ENCODE measurements around the gene ANP32E.

The ANP32E gene

DNA sequence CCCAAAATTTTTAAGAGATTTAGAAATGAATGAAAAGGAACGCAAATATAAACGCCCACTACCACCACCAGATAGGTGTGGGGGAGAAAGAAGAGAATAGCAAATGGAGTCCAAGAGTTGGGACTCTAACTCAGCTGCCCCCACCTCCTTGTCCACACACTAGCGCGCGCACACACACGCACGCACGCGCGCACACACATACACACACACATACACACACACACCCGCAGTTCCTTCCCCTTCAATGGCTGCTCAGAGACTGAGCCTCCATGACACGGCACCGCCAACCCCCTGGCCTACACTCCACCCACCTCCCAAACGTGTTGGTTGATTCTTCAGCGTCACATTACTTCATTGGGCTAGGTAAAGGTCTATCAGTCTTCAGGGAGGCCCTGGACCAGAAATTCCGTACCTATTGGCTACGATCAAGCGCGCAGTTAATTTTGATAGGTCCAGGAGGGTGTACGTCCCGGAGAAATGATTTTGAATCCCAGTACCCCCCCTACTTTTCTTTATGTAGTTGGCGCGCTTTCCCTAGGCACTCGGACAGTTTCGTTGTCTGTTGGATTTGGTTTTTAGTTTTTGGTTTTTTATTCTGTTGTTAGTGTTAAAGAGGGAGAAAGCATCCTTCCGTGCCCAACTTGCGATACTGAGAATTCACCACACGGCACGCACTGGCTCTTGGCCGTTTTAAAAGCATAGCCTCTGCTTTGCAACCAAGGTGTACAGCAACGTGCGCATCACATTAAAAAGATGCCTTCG is at the start of gene ANP32E:
Gene ANP32E, minus strand, starts transcription at position 261 of the 762 bp plus-strand sequence. CDS start 326 bp downstream, outside the sequence.
- peak; percentile 99 for DNase-seq

GRCh38 chr1:150283260-150283659 is 47.3 kb upstream of the ANP32E start:
- no peak for DNase-seq

- DNase-seq: no peak
Measured at GRCh38 chr1:150282558-150282958, 46.6 kb upstream of the ANP32E start.

- DNase-seq: peak; percentile 96
Measured at GRCh38 chr1:150281758-150282557, 46.0 kb upstream of the ANP32E start, which contains the start of gene CIART. CIART (plus strand) TSS chr1:150282554; CDS start chr1:150283268, 714 bp downstream.

DNA sequence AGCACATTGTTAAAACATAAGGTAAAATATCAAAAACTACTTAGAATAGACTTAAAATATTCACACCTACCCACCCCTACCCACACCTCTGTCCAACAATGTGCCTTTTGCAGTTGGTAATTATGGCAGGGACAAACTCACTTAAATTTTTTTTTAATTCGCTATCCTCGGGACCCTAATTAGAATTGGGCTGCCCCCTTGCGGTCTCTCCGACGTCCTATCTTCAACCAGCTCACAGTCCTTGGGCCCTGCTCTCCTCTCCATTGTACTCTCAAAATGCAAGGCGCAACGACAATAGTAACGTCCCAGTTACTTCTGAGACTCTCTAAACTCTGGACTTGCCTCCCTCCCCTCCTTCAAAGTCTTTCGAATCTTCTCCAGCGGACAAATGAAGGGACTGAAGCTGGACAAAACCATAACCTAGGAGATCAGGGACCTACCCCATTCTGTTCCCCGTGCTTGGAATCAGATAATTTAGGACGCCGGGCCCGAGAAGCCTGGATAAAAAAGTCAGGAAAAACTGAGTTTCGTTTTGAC is 45.4 kb upstream of the ANP32E start:
- peak; percentile 75 for DNase-seq

GRCh38 chr1:150280138-150280707 is 44.3 kb upstream of the ANP32E start:
- DNase-seq: no peak

- no peak for DNase-seq
Measured at GRCh38 chr1:150273311-150273710, 37.4 kb upstream of the ANP32E start.

- DNase-seq: no peak
Measured at GRCh38 chr1:150271291-150271959, 35.5 kb upstream of the ANP32E start.

GRCh38 chr1:150269451-150269850 is 33.5 kb upstream of the ANP32E start:
- DNase-seq: no peak

- peak; percentile 98 for DNase-seq
Measured at GRCh38 chr1:150268705-150269403, 32.9 kb upstream of the ANP32E start, which contains the start of gene APH1A. APH1A (minus strand) TSS chr1:150269016; CDS start chr1:150268810, 206 bp downstream.

DNA sequence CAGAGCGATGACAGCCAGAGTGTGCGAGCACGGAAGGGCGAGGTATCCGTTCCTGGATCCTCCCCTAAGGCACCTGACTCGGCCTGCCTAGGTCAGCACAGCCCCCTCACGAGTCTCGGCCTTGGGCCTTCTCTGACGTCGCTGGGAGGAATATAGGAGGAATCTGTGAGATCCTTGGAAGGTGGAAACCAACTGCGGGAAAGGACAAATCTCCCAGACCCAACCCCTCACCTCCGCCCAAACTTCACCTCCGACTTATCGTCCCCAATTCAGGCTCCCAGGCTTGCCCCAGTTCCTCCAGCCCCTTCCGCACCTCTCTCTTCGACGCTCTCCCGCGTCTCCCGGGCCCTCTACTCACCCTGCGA is 32.4 kb upstream of the ANP32E start:
- DNase-seq: no peak

GRCh38 chr1:150267896-150268295 is 32.0 kb upstream of the ANP32E start:
- no peak for DNase-seq

DNA sequence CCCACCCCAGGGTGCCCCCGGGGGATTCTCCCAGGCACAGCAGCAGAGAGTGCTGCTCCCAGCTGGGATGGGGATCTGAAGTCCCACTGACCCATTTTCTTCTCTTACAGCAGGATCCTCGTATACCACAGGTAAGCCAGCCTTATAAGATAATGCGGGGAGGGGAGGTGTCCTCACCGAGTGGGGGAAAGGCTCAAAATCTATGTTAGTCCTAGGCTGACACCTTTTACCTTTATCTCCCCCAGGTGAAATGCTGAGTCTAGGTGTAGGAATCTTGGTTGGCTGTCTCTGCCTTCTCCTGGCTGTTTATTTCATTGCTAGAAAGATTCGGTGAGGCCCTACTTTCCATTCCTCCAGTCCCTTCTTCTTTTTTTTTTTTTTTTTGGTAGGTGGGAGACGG is 27.6 kb upstream of the ANP32E start:
- DNase-seq: no peak

GRCh38 chr1:150262388-150263320 is 26.7 kb upstream of the ANP32E start:
- no peak for DNase-seq

GRCh38 chr1:150261367-150261766 is 25.5 kb upstream of the ANP32E start:
- DNase-seq: no peak

DNA sequence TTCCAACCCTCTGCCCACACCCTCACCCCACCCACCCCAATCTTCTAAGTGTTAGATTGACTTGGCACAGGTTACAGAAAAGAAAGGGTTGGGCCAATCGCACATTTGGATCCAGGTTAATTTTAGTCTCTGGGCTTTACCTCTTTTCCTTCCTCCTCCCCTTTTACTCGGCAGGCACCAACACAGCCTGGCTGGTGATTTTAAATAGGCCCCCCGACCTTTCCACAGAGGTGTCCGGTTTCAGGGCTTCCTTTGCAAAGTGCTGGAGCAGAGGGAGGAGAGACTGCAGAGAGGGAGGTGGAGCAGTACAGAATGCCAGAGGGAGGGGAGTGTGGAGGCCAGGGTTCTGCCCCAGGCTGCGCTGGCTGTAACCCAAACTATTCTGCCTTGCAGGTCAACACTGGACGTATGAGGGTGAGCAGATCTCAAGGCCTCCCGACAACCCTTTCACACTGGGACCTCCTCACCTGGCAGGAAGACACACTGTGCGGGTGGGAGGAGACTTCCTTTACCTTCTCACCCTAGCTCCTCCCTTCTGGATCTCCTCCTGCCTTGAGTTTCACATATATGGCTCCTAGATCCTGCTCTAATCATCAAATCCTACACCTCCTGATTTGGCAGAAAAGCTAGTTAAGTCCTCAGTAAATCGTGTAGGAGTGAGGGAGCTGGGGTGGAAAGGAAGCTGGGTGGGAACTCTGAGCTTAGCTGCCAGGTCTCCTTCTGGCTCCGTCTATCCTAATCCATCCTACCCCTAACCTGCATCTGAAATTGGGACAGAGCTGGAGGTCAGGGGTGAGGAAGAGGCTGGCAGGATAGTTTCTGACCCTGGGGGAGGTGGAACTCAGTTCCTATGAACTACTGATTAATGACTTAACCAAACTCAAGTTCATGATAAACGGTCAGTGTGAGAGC is 24.1 kb upstream of the ANP32E start:
- peak; percentile 66 for DNase-seq

- DNase-seq: no peak
Measured at GRCh38 chr1:150259217-150259616, 23.3 kb upstream of the ANP32E start.

DNA sequence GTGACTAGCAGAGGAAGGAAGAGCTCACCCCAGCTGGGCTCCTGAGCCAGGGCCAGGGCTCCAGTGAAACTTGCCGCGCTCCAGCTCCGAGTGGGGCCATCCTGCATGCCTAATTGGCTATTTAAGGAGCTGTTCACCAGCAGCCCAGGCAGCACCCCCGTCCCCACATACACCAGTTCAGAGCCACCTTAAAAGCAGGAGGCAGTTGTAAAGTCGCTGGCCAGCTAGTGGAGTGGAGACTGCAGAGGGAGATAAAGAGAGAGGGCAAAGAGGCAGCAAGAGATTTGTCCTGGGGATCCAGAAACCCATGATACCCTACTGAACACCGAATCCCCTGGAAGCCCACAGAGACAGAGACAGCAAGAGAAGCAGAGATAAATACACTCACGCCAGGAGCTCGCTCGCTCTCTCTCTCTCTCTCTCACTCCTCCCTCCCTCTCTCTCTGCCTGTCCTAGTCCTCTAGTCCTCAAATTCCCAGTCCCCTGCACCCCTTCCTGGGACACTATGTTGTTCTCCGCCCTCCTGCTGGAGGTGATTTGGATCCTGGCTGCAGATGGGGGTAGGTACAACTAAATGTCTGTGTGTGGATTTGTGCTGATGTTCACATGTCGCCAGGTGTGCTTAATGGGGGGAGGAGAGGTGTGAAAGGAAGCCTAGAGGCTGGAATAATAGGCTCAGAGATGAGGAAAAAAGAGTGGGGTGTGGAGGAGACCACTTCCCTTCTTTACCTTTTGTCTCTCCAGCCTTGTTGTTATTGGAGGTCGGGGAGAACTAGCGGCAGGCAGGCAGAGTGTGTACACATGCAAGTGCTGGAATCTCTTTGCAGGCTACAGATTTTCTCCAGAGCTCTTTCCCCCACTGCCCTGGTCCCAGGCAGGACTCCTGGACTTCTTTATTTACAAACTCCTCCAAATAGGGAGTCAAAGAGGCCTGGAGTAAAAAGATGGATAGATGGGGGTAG is 22.0 kb upstream of the ANP32E start, which contains the start of gene CA14:
Gene CA14, plus strand, starts transcription at position 151 of the 962 bp plus-strand sequence. Its CDS starts 355 bp downstream, at position 506.
- DNase-seq: no peak
